NCI-H2171 (cell line): Measurements from ENCODE around the gene ATP5PD.

Source experiments
- DNase-seq: peaks from one replicate; lab custom pipeline; 2025; lab: John Stamatoyannopoulos, UW

Gene ATP5PD

GRCh38 chr17:75046407-75047289 is at the start of gene ATP5PD, which contains the start of gene KCTD2:
TSS of gene ATP5PD (minus strand) at chr17:75046969. CDS start at chr17:75042650, 4,319 bp downstream.
TSS of gene KCTD2 (plus strand) at chr17:75047225. CDS start at chr17:75047251, 26 bp downstream.
- peak; percentile 94 for DNase-seq

- DNase-seq = no peak
Observed at GRCh38 chr17:75096082-75096625, 49.4 kb upstream of the ATP5PD start.

GRCh38 chr17:75094871-75095399 is 48.2 kb upstream of the ATP5PD start:
- no peak for DNase-seq

GRCh38 chr17:75093548-75094158 is 46.9 kb upstream of the ATP5PD start:
- DNase-seq = no peak

- DNase-seq = no peak
Observed at GRCh38 chr17:75091855-75092327, 45.1 kb upstream of the ATP5PD start.

GRCh38 chr17:75090871-75091854 is 44.4 kb upstream of the ATP5PD start:
- DNase-seq = no peak

GRCh38 chr17:75088465-75089417 is 42.0 kb upstream of the ATP5PD start:
- DNase-seq = no peak

GRCh38 chr17:75087558-75088453 is 41.0 kb upstream of the ATP5PD start, which contains the start of gene SLC16A5:
TSS of gene SLC16A5 (plus strand) at chr17:75087954. CDS start at chr17:75093637, 5,683 bp downstream.
- DNase-seq = no peak

GRCh38 chr17:75087182-75087557 is 40.4 kb upstream of the ATP5PD start:
- no peak for DNase-seq

GRCh38 chr17:75086496-75087181 is 39.9 kb upstream of the ATP5PD start:
- DNase-seq = no peak

GRCh38 chr17:75084039-75084660 is 37.4 kb upstream of the ATP5PD start:
- no peak for DNase-seq

- no peak for DNase-seq
Observed at GRCh38 chr17:75082683-75083082, 35.9 kb upstream of the ATP5PD start.

- no peak for DNase-seq
Observed at GRCh38 chr17:75081611-75082540, 35.1 kb upstream of the ATP5PD start.

- no peak for DNase-seq
Observed at GRCh38 chr17:75079023-75079373, 32.2 kb upstream of the ATP5PD start.

GRCh38 chr17:75078284-75079022 is 31.7 kb upstream of the ATP5PD start:
- no peak for DNase-seq
